ENCODE measurements around the gene FHL3. TPM values are rescaled to one million over a fixed set of nuclear protein-coding genes. Genes with fewer than 3 reads are reported as not detected.

The FHL3 gene
- total RNA-seq, 1 experiment from 2014 or later, result 23.4 TPM

DNA sequence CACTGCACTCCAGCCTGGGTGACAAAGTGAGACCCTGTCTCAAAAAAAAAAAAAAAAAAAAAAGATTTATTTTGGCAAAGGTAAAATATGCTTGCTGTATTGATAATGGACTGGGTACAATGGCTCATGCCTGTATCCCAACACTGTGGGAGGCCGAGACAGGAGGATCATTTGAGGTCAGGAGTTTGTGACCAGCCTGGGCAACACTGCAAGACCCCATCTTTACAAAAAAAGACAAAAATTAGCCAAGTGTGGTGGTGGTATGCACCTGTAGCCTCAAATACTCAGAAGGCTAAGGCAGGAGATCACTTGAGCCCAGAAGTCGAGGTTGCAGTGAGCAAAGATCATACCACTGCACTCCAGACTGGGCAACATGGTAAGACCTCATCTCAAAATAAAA, 21.8 kb downstream of the FHL3 start:
- Histone ChIP-seq H3K27ac (ENCODE audit: low read length) (no peak overlapping the region), H3K36me3 (ENCODE audit: control insufficient read depth, insufficient read depth, low read length) (peaks cover 32% of the 10 kb centered on the region), H3K9me3 (ENCODE audit: control insufficient read depth, insufficient read depth, low read depth, low read length) (no peaks in the 10 kb centered on the region), H3K4me3 (ENCODE audit: low read depth in 2 of 2, low read length in 2 of 2) (no peak overlapping the region), H3K4me1 (ENCODE audit: control insufficient read depth, insufficient read depth, low read length) (peaks cover 7% of the 10 kb centered on the region), H3K27me3 (ENCODE audit: control insufficient read depth, insufficient read depth, low read length) (no peaks in the 10 kb centered on the region)
- intact Hi-C loops (cut with micrococcal nuclease; ENCODE audit: unreplicated experiment), result no loop called here
- in situ Hi-C loops (cut with HindIII; ENCODE audit: low pct_unique_long_range_greater_than_20kb, low sequenced_read_pairs), result no loop called here
- ATAC-seq (no peak), DNase-seq (ENCODE audit: low read depth, low spot score) (no peak)
- no TSS peak for BruUV-seq (replicated peaks)
- POLR2A ChIA-PET, result no interaction called here
- CTCF ChIA-PET, result no interaction called here
- TF ChIP-seq TCF7L2 (IDR thresholded peaks at IDR 0.05; ENCODE audit: low read depth, low read length) (no peak), POLR2AphosphoS5 (IDR thresholded peaks at IDR 0.05; ENCODE audit: low read depth, low read length) (no peak)
- TF ChIP-seq, protein P1, sequence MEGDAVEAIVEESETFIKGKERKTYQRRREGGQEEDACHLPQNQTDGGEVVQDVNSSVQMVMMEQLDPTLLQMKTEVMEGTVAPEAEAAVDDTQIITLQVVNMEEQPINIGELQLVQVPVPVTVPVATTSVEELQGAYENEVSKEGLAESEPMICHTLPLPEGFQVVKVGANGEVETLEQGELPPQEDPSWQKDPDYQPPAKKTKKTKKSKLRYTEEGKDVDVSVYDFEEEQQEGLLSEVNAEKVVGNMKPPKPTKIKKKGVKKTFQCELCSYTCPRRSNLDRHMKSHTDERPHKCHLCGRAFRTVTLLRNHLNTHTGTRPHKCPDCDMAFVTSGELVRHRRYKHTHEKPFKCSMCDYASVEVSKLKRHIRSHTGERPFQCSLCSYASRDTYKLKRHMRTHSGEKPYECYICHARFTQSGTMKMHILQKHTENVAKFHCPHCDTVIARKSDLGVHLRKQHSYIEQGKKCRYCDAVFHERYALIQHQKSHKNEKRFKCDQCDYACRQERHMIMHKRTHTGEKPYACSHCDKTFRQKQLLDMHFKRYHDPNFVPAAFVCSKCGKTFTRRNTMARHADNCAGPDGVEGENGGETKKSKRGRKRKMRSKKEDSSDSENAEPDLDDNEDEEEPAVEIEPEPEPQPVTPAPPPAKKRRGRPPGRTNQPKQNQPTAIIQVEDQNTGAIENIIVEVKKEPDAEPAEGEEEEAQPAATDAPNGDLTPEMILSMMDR (IDR thresholded peaks at IDR 0.05), result no peak
- TF ChIP-seq, protein P2, sequence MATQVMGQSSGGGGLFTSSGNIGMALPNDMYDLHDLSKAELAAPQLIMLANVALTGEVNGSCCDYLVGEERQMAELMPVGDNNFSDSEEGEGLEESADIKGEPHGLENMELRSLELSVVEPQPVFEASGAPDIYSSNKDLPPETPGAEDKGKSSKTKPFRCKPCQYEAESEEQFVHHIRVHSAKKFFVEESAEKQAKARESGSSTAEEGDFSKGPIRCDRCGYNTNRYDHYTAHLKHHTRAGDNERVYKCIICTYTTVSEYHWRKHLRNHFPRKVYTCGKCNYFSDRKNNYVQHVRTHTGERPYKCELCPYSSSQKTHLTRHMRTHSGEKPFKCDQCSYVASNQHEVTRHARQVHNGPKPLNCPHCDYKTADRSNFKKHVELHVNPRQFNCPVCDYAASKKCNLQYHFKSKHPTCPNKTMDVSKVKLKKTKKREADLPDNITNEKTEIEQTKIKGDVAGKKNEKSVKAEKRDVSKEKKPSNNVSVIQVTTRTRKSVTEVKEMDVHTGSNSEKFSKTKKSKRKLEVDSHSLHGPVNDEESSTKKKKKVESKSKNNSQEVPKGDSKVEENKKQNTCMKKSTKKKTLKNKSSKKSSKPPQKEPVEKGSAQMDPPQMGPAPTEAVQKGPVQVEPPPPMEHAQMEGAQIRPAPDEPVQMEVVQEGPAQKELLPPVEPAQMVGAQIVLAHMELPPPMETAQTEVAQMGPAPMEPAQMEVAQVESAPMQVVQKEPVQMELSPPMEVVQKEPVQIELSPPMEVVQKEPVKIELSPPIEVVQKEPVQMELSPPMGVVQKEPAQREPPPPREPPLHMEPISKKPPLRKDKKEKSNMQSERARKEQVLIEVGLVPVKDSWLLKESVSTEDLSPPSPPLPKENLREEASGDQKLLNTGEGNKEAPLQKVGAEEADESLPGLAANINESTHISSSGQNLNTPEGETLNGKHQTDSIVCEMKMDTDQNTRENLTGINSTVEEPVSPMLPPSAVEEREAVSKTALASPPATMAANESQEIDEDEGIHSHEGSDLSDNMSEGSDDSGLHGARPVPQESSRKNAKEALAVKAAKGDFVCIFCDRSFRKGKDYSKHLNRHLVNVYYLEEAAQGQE (IDR thresholded peaks at IDR 0.05; ENCODE audit: insufficient read depth in 1 of 2, low read depth in 2 of 2, low read length in 1 of 2), result no peak

DNA sequence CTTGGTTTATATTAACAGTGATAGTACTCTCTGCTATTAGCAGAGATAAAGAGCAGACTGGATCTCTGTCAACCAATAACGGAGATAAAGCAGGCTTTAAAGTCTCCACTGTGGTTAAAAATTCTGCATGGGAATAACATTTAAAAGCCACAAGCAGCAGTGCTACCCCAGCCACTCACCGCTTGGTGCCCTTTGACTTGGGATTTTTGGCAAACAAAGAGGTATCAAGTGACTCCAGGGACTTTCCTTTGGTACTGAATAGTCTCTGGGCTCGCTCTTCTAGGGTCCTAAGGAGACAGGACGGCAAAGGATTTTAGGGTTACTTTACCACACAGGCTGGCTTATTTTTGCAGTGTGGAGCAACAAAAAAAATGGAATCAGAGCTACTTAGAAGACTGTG, 26.8 kb downstream of the FHL3 start:
- TF ChIP-seq POLR2AphosphoS5 (IDR thresholded peaks at IDR 0.05; ENCODE audit: low read depth, low read length) (no peak), SIN3A (IDR thresholded peaks at IDR 0.05; ENCODE audit: borderline replicate concordance, insufficient read depth, low read depth, low read length) (no peak), TCF7L2 (IDR thresholded peaks at IDR 0.05; ENCODE audit: low read depth, low read length) (no peak)
- TF ChIP-seq, protein P2 (IDR thresholded peaks at IDR 0.05; ENCODE audit: insufficient read depth in 1 of 2, low read depth in 2 of 2, low read length in 1 of 2), result no peak
- TF ChIP-seq, protein P1 (IDR thresholded peaks at IDR 0.05), result no peak
- in situ Hi-C loops (cut with HindIII; ENCODE audit: low pct_unique_long_range_greater_than_20kb, low sequenced_read_pairs), result no loop called here
- ATAC-seq, result no peak
- H3K36me3 ChIP-seq (ENCODE audit: control insufficient read depth, insufficient read depth, low read length), result peaks cover 33% of the 10 kb centered on the region
- no peaks in the 10 kb centered on the region for H3K4me1 ChIP-seq (ENCODE audit: control insufficient read depth, insufficient read depth, low read length)
- BruUV-seq (replicated peaks), result no TSS peak
- DNase-seq (ENCODE audit: low read depth, low spot score), result no peak
- intact Hi-C loops (cut with micrococcal nuclease; ENCODE audit: unreplicated experiment), result loop anchor here (10.0 kb wide), 1 partner anchor 84 kb away; no protein-coding TSS in a partner anchor
- no peak overlapping the region for H3K27ac ChIP-seq (ENCODE audit: low read length)
- no peak overlapping the region for H3K4me3 ChIP-seq (ENCODE audit: low read depth in 2 of 2, low read length in 2 of 2)
- POLR2A ChIA-PET, result no interaction called here
- H3K27me3 ChIP-seq (ENCODE audit: control insufficient read depth, insufficient read depth, low read length), result no peaks in the 10 kb centered on the region
- CTCF ChIA-PET, result no interaction called here
- no peaks in the 10 kb centered on the region for H3K9me3 ChIP-seq (ENCODE audit: control insufficient read depth, insufficient read depth, low read depth, low read length)
